ENCODE measurements around the gene SLC4A1AP. TPM values are rescaled to one million over a fixed set of nuclear protein-coding genes. Genes with fewer than 3 reads are reported as not detected.
"Not testable (repeated sequence)": the region's sequence is repeated elsewhere in the genome, so short reads cannot be mapped to it uniquely, and the experiment has no call there.

The SLC4A1AP gene, protein sequence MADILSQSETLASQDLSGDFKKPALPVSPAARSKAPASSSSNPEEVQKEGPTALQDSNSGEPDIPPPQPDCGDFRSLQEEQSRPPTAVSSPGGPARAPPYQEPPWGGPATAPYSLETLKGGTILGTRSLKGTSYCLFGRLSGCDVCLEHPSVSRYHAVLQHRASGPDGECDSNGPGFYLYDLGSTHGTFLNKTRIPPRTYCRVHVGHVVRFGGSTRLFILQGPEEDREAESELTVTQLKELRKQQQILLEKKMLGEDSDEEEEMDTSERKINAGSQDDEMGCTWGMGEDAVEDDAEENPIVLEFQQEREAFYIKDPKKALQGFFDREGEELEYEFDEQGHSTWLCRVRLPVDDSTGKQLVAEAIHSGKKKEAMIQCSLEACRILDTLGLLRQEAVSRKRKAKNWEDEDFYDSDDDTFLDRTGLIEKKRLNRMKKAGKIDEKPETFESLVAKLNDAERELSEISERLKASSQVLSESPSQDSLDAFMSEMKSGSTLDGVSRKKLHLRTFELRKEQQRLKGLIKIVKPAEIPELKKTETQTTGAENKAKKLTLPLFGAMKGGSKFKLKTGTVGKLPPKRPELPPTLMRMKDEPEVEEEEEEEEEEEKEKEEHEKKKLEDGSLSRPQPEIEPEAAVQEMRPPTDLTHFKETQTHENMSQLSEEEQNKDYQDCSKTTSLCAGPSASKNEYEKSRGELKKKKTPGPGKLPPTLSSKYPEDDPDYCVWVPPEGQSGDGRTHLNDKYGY
- total RNA-seq: 14.6 and 18.7 TPM in 2 replicates

DNA sequence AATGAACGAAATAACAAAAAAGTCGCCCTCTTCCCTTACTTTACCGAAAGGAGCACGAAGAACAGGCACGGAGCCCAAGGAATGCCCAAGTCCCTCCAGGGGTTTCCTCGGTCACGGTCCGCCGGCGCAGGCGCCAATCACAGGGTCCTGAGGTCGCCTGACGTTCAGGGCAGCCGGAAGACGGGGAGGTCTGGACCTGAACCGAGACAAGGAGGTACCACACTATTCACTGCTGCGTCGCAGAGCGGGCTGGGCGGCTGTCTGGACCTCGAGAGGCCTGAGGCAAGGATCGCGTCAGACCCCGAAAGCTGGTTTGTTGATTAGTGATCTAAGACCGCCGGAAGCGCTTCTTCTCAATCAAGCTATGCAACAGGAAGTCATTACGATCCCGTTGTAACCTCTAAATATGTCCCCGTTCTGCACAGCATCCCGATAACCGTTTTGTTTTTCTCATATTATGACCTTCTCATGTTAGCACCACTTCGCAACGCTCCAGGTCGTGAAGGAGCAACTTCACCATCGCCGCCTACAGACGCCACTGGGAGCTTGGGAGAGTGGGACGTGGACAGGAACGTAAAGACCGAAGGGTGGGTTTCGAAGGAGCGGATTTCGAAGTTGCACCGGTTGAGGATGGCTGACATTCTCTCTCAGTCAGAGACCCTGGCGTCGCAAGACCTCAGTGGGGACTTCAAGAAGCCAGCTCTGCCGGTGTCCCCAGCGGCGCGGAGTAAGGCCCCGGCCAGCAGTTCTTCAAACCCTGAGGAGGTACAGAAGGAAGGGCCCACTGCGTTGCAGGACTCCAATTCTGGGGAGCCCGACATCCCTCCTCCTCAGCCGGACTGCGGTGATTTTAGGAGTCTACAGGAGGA, at the start of gene SLC4A1AP, which contains the start of gene SUPT7L:
SLC4A1AP (plus strand) TSS at position 605 of the 869 bp plus-strand sequence; CDS start at position 631, 26 bp downstream.
SUPT7L (minus strand) TSS at position 330 of the 869 bp plus-strand sequence. CDS start 1,422 bp downstream, outside the sequence.
- DNase-seq (ENCODE audit: low read depth in 2 of 2): peak; percentile 87 to 88

DNA sequence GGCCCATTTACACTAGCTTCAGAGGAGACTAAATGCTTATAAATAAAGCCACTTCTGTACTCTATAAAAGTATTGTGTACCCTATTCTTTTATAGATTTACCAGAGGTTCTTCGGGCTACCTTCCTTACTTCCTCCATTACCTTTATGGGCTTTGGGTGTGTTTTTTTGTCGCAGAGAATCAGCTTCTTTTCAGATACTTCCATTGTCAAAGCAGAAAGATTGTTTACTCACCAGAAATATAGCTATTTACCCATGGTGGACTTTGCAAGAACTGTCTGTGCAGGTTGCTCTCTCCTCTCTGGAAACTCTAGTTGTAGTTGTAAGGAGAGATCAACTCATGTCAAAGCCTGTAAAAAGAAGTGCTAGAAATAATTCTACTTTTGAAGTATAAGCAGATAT, 49.7 kb upstream of the SLC4A1AP start:
- no peak for DNase-seq (ENCODE audit: low read depth in 2 of 2)

DNA sequence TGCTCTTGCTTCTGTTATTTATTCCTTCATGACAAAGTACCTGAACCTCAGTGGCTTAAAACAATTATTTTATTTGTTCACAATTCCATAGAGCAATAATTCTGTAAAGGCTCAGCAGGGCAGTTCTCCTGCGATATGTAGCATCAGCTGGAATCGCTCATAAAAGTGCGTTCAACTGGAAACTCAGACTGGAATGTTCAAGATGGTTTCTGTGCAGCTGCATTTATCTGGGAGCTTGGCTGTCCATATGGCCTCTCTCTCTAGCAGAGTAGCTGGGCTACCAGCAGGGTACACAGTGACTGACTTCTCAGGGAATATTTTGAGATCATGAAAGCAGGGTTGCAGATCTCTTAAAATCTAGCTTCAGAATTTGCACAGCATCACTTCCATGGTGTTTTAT, 48.4 kb upstream of the SLC4A1AP start:
- no peak for DNase-seq (ENCODE audit: low read depth in 2 of 2)

DNA sequence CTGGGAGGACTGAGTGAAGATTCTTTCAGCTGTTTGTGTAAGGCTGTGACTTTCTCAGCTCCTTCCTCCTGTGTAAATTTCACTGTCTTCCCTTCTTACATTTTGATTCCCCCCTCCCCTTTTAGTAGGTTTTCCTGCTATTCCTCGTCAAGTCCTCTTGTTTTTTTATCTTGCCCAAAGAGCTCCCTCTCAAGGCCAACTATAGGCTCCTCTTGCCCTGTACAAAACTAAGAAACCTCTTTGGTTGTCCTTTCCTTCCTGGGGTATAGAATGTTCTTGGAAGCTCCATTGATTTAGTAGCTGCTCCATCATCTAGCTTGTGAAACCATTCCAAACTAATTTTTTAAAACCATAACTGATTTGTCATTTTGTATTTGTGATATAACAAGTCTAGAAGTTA, 42.2 kb upstream of the SLC4A1AP start:
- peak in 1 of 2 donors; percentile 33 for DNase-seq (ENCODE audit: low read depth in 2 of 2)

DNA sequence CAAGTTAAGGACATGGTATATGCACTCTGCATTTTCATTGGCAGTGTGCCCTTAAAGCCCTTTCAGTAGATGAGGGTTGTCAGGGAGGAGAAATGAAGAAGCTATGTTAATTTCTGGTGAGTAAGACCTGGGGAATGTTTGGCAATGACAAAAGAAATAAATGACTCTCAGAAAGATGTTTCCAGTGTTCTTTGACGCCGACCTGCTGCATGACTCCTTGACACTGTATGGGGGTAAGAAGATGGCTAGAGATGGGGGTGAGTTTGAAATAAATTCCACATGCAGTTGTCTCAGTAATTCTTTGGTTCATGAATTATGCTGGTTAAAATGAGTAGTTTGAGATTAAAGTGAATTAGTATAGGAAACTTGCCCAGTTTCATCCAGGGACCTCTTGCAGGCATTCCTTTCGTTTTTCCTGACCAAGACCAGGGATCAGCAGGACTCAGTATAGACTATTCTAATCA, 40.7 kb upstream of the SLC4A1AP start:
- peak in 1 of 2 donors; percentile 76 for DNase-seq (ENCODE audit: low read depth in 2 of 2)

DNA sequence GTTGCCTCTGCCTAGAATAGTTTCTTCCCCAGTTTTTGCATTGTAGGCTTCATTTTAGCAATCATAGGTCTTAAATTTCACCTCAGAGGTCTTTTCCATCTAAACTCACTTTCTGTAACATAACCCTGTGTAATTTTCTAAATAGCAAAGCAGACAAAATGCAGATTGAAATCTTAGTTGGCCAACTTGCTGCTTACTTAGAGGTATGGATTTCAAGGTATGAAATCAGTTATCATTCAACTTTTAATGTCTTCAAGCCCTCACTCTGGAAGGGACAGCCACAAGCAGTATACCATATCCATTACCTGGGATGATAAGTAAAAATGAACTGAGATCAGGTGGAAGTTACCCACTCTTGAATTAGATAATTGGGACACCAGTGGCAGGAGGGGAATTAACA, 38.7 kb upstream of the SLC4A1AP start:
- no peak for DNase-seq (ENCODE audit: low read depth in 2 of 2)

DNA sequence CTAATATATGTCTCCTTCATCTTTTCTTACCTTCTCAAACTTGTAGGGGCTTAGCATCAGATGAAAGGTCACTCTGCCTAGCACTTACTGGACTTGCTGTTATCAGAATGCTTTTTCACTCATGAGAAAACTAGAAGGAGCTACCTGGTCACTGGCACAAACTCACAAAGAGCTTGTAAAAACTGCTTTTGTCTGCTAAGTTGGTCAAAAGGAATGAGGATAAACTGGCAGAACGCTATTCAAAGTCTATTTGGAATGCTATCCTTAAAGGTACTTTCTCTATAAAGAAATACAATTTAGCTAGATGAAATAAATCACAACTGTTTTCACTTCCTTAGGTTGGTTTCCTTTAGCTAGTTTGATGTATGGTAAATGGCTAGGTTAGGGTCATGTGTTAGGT, 37.4 kb upstream of the SLC4A1AP start:
- not testable (repeated sequence) for DNase-seq (ENCODE audit: low read depth in 2 of 2)

DNA sequence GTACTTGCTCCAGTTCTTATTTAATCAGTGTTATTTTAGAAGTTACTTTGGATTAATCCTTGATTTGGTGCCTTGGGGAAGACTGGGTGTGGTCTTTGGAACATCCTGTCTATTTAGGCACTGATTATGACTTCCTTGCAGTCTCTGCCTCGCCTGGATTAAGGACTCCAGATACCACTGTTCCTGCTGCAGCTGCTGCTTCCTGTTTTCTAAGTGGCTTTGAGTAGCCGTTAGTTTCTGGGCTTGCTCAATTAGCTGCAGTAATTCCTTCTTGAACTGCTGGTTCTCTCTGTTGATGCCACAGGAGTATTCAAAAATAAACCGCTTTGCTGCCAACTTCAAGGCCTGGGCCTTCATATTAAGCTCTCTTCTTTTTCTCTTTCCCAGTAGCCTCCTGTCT, 36.8 kb upstream of the SLC4A1AP start:
- DNase-seq (ENCODE audit: low read depth in 2 of 2): peak in 1 of 2 donors; percentile 47

DNA sequence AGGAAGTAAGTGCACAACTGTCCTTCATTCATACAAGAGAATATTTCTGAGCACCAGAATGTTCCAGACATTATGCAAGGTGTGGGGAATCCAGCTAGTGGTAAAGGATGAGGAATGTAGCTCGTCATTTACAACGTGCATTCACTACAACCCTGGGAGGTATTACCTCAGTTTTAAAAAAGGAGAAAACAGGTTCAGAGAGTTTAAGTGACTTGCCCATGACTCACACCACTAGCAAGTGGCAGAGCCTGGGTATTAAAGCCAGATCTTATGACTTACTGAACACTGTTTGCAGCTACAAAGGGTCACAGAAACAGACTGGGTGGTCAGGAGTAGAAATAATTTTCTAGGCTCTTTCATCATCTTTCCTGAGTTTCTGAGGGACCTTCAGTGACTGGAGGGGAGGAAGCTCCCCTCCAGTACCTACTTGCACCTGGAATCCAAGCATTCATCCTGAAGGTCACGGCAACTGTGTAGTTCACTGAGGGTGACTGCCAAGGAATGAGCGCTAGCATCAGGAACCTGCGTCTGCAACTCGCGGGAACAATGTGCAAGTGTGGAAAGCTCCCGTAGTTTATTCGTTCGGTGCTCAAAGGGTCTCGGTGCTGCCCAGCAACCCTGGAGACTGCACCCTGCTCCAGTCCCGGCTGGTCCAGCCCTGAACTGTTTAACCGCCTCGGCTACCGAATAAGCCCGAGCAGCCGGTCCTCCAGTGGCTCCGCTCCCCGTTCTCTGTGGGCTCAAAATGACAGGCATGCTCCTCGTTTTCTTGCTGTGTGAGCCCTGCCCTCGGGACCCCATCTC, 35.5 kb upstream of the SLC4A1AP start:
- DNase-seq (ENCODE audit: low read depth in 2 of 2): peak; percentile 10 to 74

DNA sequence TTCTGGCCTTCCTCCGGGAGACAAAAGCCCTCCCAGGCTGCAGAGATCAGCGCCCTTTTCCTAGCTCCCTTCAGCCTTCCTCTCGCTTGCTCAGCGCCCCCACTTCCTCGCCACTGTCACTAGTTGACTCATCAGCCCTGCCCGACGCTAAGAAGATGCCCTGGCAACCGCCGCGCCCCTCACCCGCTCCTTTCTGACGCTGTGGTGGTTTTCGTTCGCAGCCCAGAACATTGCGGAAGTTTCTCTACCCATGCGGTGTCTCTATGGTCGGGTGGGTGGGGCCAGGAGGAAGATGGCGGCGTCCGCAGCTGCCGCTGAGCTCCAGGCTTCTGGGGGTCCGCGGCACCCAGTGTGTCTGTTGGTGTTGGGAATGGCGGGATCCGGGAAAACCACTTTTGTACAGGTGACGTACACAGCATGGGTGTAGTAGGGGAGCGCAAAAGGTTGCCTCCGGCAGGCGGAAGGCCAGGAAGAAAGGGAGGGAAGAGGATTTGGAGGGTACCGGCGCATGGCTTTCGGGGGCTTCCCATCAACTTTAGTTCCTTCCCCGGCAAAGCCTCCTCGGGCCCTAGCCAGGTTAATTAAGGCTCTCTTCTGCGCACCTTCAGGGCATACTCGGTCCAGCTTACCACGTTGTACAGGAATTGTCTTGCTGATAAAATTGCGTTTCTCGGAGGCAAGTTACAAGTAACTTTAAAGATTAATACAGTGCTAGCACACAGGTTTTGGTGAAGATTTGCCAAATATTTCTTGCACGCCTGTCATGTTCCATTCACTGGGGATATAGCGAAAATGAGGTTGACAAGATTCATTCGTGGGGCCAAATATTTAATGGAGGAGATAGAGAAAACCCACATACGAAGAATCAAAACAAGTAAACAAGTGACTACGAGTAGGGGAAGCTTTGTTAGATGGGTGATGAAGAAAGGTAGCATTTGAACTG, 34.7 kb upstream of the SLC4A1AP start, which contains the start of the genes CCDC121 and GPN1:
CCDC121 (minus strand) TSS at position 246 of the 943 bp plus-strand sequence. CDS start 1,213 bp downstream, outside the sequence.
GPN1 (plus strand) TSS at position 284 of the 943 bp plus-strand sequence; CDS start at position 293, 9 bp downstream.
- DNase-seq (ENCODE audit: low read depth in 2 of 2): peak; percentile 85 to 94

DNA sequence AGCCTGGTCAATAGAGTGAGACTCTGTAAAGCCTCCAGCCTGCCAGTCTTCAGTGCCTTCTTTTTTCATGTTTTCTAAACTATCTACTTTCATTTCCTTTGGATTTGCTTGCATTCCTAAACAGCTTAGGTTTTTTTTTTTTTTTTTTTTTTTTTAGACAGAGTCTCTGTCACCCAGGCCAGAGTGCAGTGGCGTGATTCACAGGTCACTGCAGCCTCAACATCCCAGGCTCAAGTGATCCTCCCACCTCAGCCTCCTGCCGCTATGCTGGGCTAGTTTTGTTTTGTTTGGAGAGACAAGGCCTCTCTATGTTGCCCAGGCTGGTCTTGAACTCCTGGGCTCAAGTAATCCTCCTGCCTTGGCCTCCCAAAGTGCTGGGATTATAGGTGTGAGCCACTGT, 33.4 kb upstream of the SLC4A1AP start:
- not testable (repeated sequence) for DNase-seq (ENCODE audit: low read depth in 2 of 2)

DNA sequence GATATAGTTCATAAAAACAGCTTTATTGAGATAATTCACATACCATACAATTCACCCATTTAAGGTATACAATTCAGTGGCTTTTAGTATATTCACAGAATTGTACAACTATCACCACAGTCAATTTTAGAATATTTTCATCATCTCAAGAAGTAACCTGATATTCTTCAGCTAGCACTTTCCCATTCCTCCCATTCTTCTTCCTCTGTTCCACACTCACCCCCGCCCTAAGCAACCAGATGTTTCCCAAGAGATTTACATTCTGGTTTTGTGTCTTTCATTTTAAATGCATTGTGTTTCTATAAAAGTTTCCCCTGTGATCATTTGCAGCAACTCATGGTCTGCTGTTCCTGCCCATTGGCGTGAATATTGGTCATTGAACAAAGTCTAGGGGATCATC, 29.4 kb upstream of the SLC4A1AP start:
- no peak for DNase-seq (ENCODE audit: low read depth in 2 of 2)

DNA sequence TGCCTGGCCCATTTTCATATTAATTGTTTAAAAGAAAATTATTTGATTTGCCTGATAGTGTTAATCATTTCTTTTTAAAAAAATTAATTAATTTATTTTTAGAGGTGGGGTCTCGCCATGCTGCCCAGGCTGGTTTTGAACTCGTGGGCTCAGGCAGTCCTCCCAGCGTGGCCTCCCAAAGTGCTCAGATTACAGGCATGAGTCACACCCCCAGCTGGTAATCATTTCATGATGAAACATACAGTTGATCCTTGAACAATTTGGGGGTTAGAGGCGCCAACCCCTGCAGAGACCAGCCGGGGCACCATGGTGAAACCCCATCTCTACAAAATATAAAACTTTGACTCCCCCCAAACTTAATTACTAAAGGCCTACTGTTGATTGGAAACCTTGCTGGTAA, 26.9 kb upstream of the SLC4A1AP start:
- no peak for DNase-seq (ENCODE audit: low read depth in 2 of 2)

DNA sequence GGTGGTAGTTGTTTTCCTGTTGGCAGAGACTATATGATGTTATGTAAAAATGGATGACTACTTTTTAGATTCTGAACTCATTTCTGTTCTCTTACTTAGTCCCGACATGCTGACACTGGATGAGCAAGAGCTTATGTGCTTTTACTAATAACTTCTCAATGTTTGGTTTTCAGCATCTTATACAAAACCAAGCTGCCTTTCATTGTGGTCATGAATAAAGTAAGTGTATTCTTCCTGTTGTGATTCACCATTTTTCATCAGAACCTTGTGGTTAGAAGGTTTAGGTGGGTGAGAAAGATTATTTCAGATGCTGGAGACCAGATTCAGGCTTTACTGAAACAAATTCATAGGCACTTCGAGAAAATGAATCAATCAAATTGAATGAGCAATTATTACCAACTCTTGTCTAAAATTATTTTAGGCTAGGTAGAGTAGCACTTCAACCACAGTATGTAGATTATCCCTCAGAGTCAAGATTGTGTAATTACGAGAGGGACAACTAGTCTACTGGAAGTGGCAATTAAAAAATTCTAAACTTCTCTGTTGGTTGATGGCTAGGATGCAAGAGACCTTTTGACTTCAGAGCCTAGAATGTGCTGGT, 25.6 kb upstream of the SLC4A1AP start:
- DNase-seq (ENCODE audit: low read depth in 2 of 2): peak in 1 of 2 donors; percentile 28

DNA sequence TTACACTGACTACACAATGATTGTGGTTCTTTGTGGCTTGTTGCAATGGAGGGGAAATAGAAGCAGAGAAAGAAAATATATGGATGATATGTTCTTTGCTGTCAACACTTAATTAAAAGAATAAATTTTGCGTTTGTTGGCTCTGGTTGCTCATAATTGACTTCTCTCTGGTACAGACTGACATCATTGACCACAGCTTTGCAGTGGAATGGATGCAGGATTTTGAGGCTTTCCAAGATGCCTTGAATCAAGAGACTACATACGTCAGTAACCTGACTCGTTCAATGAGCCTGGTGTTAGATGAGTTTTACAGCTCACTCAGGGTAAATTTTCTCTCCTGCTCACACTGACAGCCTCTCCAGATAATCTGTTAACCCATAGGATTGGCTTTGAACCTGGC, 25.0 kb upstream of the SLC4A1AP start:
- DNase-seq (ENCODE audit: low read depth in 2 of 2): no peak

DNA sequence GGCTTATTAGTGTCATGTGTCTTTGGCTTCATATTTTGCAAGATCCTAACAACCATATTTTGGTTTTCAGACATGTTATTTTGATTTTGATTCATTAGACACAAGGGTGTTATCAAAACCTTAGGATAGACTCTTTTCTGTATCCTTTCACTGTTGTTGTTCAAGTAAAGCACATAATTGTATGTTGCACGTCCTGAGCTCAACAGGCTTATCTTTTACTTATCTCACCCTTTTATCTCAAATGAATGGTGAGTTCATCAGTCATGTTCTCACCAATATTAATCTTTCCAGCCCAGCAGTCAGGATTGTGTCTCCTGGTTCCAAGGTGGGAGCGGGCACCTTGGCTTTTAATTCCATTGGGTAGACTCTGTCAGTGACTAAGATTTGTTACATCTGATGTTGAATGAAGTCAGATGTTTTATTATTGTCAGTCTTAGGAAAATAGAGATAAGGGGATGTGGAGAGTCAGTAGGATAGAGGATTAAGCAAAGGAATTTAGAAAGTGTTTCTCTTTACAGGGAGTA, 22.9 kb upstream of the SLC4A1AP start:
- DNase-seq (ENCODE audit: low read depth in 2 of 2): no peak

DNA sequence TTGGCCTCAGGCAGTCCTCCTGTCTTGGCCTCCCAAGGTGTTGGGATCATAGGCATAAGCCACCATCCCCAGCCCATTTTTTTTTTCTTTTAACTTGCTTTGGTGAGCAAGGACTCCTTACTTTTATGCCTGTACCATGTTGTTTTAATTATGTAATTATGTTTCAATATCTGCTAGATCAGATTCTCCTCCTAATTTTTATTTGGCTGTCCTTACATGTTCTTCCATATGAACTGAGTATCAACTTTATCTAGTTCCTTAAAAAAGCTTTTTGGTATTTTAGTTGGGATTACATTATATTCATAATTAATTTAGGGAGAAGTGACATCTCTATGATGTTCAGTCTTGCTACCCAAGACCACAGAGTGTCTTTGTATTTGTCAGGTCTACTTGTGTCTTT, 18.5 kb upstream of the SLC4A1AP start:
- DNase-seq (ENCODE audit: low read depth in 2 of 2): no peak

DNA sequence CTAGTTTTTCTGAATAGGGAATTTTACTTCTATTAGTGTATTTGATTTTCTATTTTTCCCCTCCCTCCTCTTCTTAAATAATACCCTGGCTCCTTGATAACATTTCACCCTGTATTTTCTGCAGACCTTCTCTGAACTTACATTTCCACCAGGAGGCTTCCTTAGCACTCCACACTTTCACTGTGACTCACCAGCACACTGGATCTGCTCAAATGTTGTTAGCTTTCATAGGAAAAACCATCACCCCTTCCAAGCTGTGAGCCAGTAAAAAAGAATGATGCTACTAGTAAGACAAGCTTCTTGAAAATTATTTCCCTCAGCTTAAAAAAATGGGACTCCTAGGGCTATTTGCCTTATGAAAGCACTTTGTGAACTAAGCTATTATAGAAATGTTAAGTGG, 16.4 kb upstream of the SLC4A1AP start:
- no peak for DNase-seq (ENCODE audit: low read depth in 2 of 2)
